NCI-H82 treated with DMSO at 0.1 percent for 48 hours (cell line): ENCODE results near the gene KAT8.
A peak's percentile ranks its signal among the peaks of the same experiment; 100 is the strongest.

Source experiments
- DNase-seq: peaks from one replicate; lab custom pipeline; 2025; ENCODE audit not compliant: unreplicated experiment; lab: John Stamatoyannopoulos, UW

Gene KAT8

DNA sequence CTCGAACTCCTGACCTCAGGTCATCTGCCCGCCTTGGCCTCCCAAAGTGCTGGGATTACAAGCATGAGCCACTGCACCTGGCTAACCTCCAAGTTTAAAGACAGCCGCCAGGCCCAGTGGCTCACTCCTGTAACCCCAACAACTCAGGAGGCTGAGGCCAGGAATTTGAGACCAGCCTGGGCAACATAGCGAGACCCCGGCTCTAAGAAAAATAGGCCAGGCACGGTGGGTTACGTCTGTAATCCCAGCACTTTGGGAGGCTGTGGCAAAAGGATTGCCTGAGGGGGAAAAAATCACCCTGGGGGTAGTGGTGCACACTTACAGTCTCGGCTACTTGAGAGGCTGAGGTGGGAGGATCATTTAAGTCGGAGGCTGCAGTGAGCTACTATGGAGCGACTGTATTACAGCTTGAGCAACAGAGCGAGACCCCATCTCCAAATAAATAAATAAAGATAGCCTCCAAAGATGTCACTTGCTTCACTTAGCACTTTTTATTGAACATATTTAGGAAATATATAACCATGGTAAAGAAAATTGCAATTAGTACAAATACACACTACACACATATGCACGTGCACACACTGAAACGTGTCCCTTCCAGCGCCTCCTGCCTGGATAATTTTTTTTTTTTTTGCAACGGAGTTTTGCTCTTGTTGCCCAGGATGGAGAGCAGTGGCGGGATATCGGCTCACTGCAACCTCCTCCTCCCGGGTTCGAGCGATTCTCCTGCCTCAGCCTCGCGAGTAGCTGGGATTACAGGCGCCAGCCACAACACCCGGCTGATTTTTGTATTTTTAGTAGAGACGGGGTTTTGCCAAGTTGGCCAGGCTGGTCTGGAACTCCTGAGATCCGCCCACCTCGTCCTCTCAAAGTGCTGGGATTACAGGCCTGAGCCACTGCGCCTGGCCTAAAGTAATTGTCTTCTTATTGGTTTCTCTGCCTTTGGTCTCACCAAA is 10.7 kb upstream of the KAT8 start:
- no peak for DNase-seq

- peak; percentile 80 for DNase-seq
These were observed 10.0 kb upstream of the KAT8 start for GRCh38 chr16:31107465-31107867.

GRCh38 chr16:31108035-31108793 is 9.2 kb upstream of the KAT8 start, which contains the start of gene BCKDK:
BCKDK (plus strand) TSS chr16:31108386; CDS start chr16:31109224, 838 bp downstream.
- DNase-seq: peak; percentile 52

- no peak for DNase-seq
These were observed 8.5 kb upstream of the KAT8 start for GRCh38 chr16:31108794-31109558.

- DNase-seq: no peak
These were observed 7.8 kb upstream of the KAT8 start for GRCh38 chr16:31109622-31110021.

GRCh38 chr16:31110106-31111034 is 7.1 kb upstream of the KAT8 start:
- DNase-seq: no peak

GRCh38 chr16:31111881-31112466 is 5.5 kb upstream of the KAT8 start:
- DNase-seq: no peak

- no peak for DNase-seq
These were observed 4.8 kb upstream of the KAT8 start for GRCh38 chr16:31112711-31113110.

GRCh38 chr16:31113121-31114120 is 4.0 kb upstream of the KAT8 start:
- DNase-seq: no peak

- DNase-seq: no peak
These were observed 3.0 kb upstream of the KAT8 start for GRCh38 chr16:31114468-31114867.

- no peak for DNase-seq
These were observed 1.0 kb downstream of the KAT8 start for GRCh38 chr16:31118223-31119155.

DNA sequence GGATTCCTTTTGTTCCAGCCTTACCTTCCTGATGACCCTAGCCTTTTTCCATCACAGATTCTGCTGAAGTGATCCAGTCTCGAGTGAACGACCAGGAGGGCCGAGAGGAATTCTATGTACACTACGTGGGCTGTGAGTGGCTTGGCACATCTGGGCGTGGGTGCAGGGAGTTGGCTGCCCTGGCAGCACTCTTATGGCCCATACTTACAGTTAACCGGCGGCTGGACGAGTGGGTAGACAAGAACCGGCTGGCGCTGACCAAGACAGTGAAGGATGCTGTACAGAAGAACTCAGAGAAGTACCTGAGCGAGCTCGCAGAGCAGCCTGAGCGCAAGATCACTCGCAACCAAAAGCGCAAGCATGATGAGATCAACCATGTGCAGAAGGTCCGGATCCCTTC is 2.7 kb downstream of the KAT8 start:
- DNase-seq: no peak

- DNase-seq: no peak
These were observed 8.4 kb downstream of the KAT8 start for GRCh38 chr16:31125844-31126243.

- no peak for DNase-seq
These were observed 9.7 kb downstream of the KAT8 start for GRCh38 chr16:31127182-31127581.

GRCh38 chr16:31128711-31129567 is 11.5 kb downstream of the KAT8 start:
- DNase-seq: no peak

GRCh38 chr16:31129568-31130335 is 12.3 kb downstream of the KAT8 start:
- DNase-seq: no peak
